Hepatocyte (in vitro differentiated cells): ENCODE results near the gene CAPZB. TPM values are rescaled to one million over a fixed set of nuclear protein-coding genes. Genes with fewer than 3 reads are reported as not detected.
A peak's percentile ranks its signal among the peaks of the same experiment; 100 is the strongest.

ENCODE experiments used
- DNase-seq: peaks from one replicate; pipeline ENCODE4 v3.0.0-alpha.2; 2016; ENCODE audit warnings: low spot score
- H2AFZ ChIP-seq: fragments of 200-600 bp; sonication (generic); 2 replicates; pipeline ENCODE4 v1.6.0; 2016; ENCODE audit warnings: antibody characterized with exemption, mild to moderate bottlenecking
- H3K27ac ChIP-seq: fragments of 200-600 bp; sonication (generic); 2 replicates; pipeline ENCODE4 v1.5.1; 2016; ENCODE audit warnings: mild to moderate bottlenecking
- H3K27me3 ChIP-seq: fragments of 200-600 bp; sonication (generic); 2 replicates; pipeline ENCODE4 v1.6.1; 2016
- H3K36me3 ChIP-seq: fragments of 200-600 bp; sonication (generic); replicated peaks from 2 replicates; pipeline ENCODE4 v1.5.1; 2016; ENCODE audit warnings: low read depth; ENCODE audit not compliant: insufficient read depth
- H3K4me1 ChIP-seq: fragments of 200-600 bp; sonication (generic); 2 replicates; pipeline ENCODE4 v1.5.1; 2016; ENCODE audit warnings: mild to moderate bottlenecking, moderate library complexity; ENCODE audit not compliant: insufficient read depth
- H3K4me2 ChIP-seq: fragments of 200-600 bp; sonication (generic); 2 replicates; pipeline ENCODE4 v1.6.0; 2016
- H3K4me3 ChIP-seq: fragments of 200-600 bp; sonication (generic); 2 replicates; pipeline ENCODE4 v1.5.1; 2016; ENCODE audit warnings: mild to moderate bottlenecking
- H3K79me2 ChIP-seq: fragments of 200-600 bp; sonication (generic); 2 replicates; pipeline ENCODE4 v1.6.0; 2017; ENCODE audit warnings: mild to moderate bottlenecking
- H3K9me2 ChIP-seq: fragments of 200-600 bp; sonication (generic); replicated peaks from 2 replicates; pipeline ENCODE4 v1.6.0; 2017; ENCODE audit warnings: mild to moderate bottlenecking; ENCODE audit not compliant: insufficient read depth
- H3K9me3 ChIP-seq: fragments of 200-600 bp; sonication (generic); 2 replicates; pipeline ENCODE4 v1.5.1; 2016; ENCODE audit warnings: low read depth, mild to moderate bottlenecking
- H4K20me1 ChIP-seq: fragments of 200-600 bp; sonication (generic); 2 replicates; pipeline ENCODE4 v1.6.0; 2016; ENCODE audit warnings: mild to moderate bottlenecking; ENCODE audit not compliant: insufficient read depth, poor library complexity, severe bottlenecking
- CTCF ChIP-seq: fragments of 200-600 bp; sonication (generic); IDR thresholded peaks from 2 replicates; pipeline ENCODE4 v1.5.1; 2016; ENCODE audit warnings: antibody characterized with exemption, mild to moderate bottlenecking; ENCODE audit not compliant: poor library complexity
- EZH2 ChIP-seq: fragments of 200-600 bp; sonication (generic); IDR thresholded peaks from 2 replicates; pipeline ENCODE4 v1.6.1; 2016; ENCODE audit warnings: antibody characterized with exemption, mild to moderate bottlenecking, borderline replicate concordance
- EZH2phosphoT487 ChIP-seq: fragments of 200-600 bp; sonication (generic); IDR thresholded peaks from one replicate; pipeline ENCODE4 v1.6.1; 2018; ENCODE audit warnings: antibody characterized with exemption, mild to moderate bottlenecking, low read depth, moderate library complexity; ENCODE audit not compliant: unreplicated experiment, severe bottlenecking
- WGBS: methylation state at CpG from one replicate; pipeline ENCODE4 v1.1.6; 2016; ENCODE audit warnings: low lambda C conversion rate; ENCODE audit errors: missing lambda C conversion rate; 5-methylcytosine and 5-hydroxymethylcytosine counted together
- polyA plus RNA-seq: library from polyadenylated mRNA; unstranded; fragments of >200 nt; fragmentation: Nextera tagmentation; extraction: Ambion mirVana; gene quantifications from 2 replicates; pipeline ENCODE4 v1.2.1, GENCODE V29; 2016
- total RNA-seq: library from RNA; depleted of rRNA; stranded (reverse); fragments of >200 nt; gene quantifications from 2 replicates; pipeline ENCODE4 v1.2.3, GENCODE V29; 2014

The CAPZB gene
- total and polyA plus RNA-seq, 2 experiments from 2014 or later: 139 to 261 TPM

GRCh38 chr1:19338323-19338762 is 147.0 kb downstream of the CAPZB start:
- Histone ChIP-seq H3K79me2 (no peaks in the 10 kb centered on the region), H3K27ac (no peak overlapping the region), H3K4me2 (peak overlapping the region; percentile 62), H4K20me1 (no peaks in the 10 kb centered on the region), H2AFZ (no peak overlapping the region), H3K36me3 (no peaks in the 10 kb centered on the region), H3K27me3 (no peaks in the 10 kb centered on the region), H3K9me3 (no peaks in the 10 kb centered on the region), H3K4me3 (no peak overlapping the region), H3K4me1 (no peaks in the 10 kb centered on the region), H3K9me2 (no peaks in the 10 kb centered on the region)
- WGBS: 57% methylated on average over 27 of the region's 27 CpGs
- DNase-seq: peak; percentile 66
- TF ChIP-seq EZH2phosphoT487: no peak
- TF ChIP-seq CTCF: peak; percentile 36

- Histone ChIP-seq H3K9me2 (no peaks in the 10 kb centered on the region), H4K20me1 (no peaks in the 10 kb centered on the region), H3K79me2 (no peaks in the 10 kb centered on the region), H3K4me3 (no peak overlapping the region), H3K27ac (no peak overlapping the region), H3K4me1 (no peaks in the 10 kb centered on the region), H3K9me3 (no peaks in the 10 kb centered on the region), H3K36me3 (no peaks in the 10 kb centered on the region), H2AFZ (no peak overlapping the region), H3K4me2 (no peak overlapping the region), H3K27me3 (no peaks in the 10 kb centered on the region)
- TF ChIP-seq EZH2 (no peak), CTCF (no peak), EZH2phosphoT487 (no peak)
- DNase-seq: no peak
- whole genome bisulfite sequencing: 91% methylated on average over 4 of the region's 4 CpGs
These were observed 148.1 kb downstream of the CAPZB start for GRCh38 chr1:19337289-19337688.

- Histone ChIP-seq H3K79me2 (no peaks in the 10 kb centered on the region), H3K27me3 (no peaks in the 10 kb centered on the region), H3K9me3 (no peaks in the 10 kb centered on the region), H2AFZ (no peak overlapping the region), H3K9me2 (no peaks in the 10 kb centered on the region), H3K4me3 (no peak overlapping the region), H3K4me1 (no peaks in the 10 kb centered on the region), H3K36me3 (no peaks in the 10 kb centered on the region), H4K20me1 (no peaks in the 10 kb centered on the region), H3K27ac (no peak overlapping the region), H3K4me2 (no peak overlapping the region)
- WGBS: 86% methylated on average over 7 of the region's 7 CpGs
- TF ChIP-seq EZH2phosphoT487 (no peak), EZH2 (no peak), CTCF (no peak)
- DNase-seq: peak; percentile 48
These were observed 148.8 kb downstream of the CAPZB start for GRCh38 chr1:19336543-19336942.
